Measurements from ENCODE around the gene MTAP. TPM values are rescaled to one million over a fixed set of nuclear protein-coding genes. Genes with fewer than 3 reads are reported as not detected.

Gene MTAP
- polyA plus RNA-seq, 1 donor (not counting 4 experiments of a cell fraction or from before 2014, with no cell fraction given): 48.7 TPM

DNA sequence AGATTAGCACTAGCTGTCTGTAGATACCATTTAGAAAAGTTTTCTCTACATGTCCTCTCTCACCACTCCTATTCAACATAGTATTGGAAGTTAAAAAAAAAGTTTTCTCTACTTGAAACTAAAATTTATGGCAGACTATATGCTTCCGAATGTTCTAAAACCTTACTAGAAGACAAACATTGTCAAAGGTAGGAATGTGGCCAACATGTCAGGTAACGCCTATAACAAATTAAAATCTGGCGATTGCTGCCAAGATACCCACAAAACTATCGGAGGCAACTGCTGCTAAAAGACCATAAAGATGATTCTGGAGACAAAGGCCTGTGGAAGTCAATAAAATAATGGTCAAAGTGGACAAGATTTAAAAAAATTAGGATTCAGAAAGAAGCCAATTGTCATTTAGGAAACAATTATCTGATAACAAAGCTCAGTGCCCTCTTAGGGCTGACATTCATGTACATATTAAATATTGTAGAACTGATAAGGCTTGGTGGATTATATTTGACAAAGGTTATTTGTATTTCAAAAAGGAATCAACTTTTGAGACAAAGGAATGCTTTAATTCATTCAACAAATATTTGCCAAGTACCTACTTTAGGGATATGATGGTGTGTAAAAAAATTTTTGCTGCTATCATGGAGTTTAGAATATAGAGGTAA lies 139.0 kb downstream of the MTAP start:
- Histone ChIP-seq H3K4me2 (ENCODE audit: control insufficient read depth, extremely low read depth, insufficient read depth, low read depth, low read length) (no peak overlapping the region), H3K27me3 (ENCODE audit: control insufficient read depth, extremely low read depth, insufficient read depth, low read length) (no peaks in the 10 kb centered on the region), H3K4me3 (ENCODE audit: control insufficient read depth in 2 of 3, extremely low read depth in 1 of 3, insufficient read depth in 2 of 3, low read depth in 1 of 3, low read length in 3 of 3) (no peak overlapping the region), H4K20me1 (ENCODE audit: control insufficient read depth, extremely low read depth, insufficient read depth, low read length) (no peaks in the 10 kb centered on the region), H3K36me3 (ENCODE audit: control insufficient read depth in 2 of 2, extremely low read depth in 1 of 2, insufficient read depth in 2 of 2, low read length in 2 of 2) (no peaks in the 10 kb centered on the region), H3K9me1 (ENCODE audit: control insufficient read depth, extremely low read depth, insufficient read depth, low read length) (no peaks in the 10 kb centered on the region), H3K9ac (ENCODE audit: control insufficient read depth, extremely low read depth, insufficient read depth, low read length) (no peak overlapping the region), H3K27ac (ENCODE audit: control insufficient read depth, insufficient read depth, low read length) (no peak overlapping the region), H3K79me2 (ENCODE audit: control insufficient read depth, insufficient read depth, low read length) (no peaks in the 10 kb centered on the region), H3K4me1 (ENCODE audit: control insufficient read depth, extremely low read depth, insufficient read depth, low read length) (no peaks in the 10 kb centered on the region), H2AFZ (ENCODE audit: control insufficient read depth, low read length) (no peak overlapping the region), H3K9me3 (ENCODE audit: control insufficient read depth, low read depth, low read length) (no peaks in the 10 kb centered on the region)
- DNase-seq (ENCODE audit: low read depth, low spot score) (no peak), FAIRE-seq (no peak)
- dilution Hi-C loops (cut with MboI; ENCODE audit: extremely low pct_ligation_motif_present, low sequenced_read_pairs): no loop called here
- TF ChIP-seq EZH2 (IDR thresholded peaks at IDR 0.05; ENCODE audit: low read length): no peak
- TF ChIP-seq, protein P1, sequence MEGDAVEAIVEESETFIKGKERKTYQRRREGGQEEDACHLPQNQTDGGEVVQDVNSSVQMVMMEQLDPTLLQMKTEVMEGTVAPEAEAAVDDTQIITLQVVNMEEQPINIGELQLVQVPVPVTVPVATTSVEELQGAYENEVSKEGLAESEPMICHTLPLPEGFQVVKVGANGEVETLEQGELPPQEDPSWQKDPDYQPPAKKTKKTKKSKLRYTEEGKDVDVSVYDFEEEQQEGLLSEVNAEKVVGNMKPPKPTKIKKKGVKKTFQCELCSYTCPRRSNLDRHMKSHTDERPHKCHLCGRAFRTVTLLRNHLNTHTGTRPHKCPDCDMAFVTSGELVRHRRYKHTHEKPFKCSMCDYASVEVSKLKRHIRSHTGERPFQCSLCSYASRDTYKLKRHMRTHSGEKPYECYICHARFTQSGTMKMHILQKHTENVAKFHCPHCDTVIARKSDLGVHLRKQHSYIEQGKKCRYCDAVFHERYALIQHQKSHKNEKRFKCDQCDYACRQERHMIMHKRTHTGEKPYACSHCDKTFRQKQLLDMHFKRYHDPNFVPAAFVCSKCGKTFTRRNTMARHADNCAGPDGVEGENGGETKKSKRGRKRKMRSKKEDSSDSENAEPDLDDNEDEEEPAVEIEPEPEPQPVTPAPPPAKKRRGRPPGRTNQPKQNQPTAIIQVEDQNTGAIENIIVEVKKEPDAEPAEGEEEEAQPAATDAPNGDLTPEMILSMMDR (optimal IDR thresholded peaks at IDR 0.05 in 1 of 3, IDR thresholded peaks at IDR 0.05 in 1 of 3, conservative IDR thresholded peaks at IDR 0.05 in 1 of 3; ENCODE audit: extremely low read depth in 1 of 3, insufficient read depth in 2 of 3, low read length in 3 of 3): no peak

DNA sequence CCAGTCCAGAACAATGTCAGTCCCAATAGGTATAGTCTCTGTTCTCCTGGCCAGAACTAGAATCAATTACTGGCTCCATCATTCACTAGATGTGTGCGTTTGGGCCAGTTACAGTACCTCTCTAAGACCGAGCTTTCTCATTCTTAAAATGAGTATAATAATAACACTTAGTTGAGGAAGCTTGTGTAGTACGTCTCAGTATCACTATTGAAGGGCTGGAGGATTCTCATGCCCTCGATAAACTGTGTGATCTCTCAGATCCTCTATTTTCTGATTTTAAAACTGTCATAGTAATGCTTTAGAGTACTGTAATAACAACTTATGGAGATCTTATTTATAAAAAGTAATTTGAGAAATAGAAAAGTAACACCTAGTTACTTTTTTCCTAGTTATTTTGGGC lies 141.0 kb downstream of the MTAP start:
- no peak overlapping the region for H3K27ac ChIP-seq (ENCODE audit: control insufficient read depth, insufficient read depth, low read length)
- dilution Hi-C loops (cut with MboI; ENCODE audit: extremely low pct_ligation_motif_present, low sequenced_read_pairs): no loop called here

GRCh38 chr9:21945606-21946005 lies 143.2 kb downstream of the MTAP start:
- Histone ChIP-seq H3K27me3 (ENCODE audit: control insufficient read depth, extremely low read depth, insufficient read depth, low read length) (no peaks in the 10 kb centered on the region), H3K4me3 (ENCODE audit: control insufficient read depth in 2 of 3, extremely low read depth in 1 of 3, insufficient read depth in 2 of 3, low read depth in 1 of 3, low read length in 3 of 3) (no peak overlapping the region), H3K27ac (ENCODE audit: control insufficient read depth, insufficient read depth, low read length) (no peak overlapping the region), H2AFZ (ENCODE audit: control insufficient read depth, low read length) (no peak overlapping the region), H4K20me1 (ENCODE audit: control insufficient read depth, extremely low read depth, insufficient read depth, low read length) (no peaks in the 10 kb centered on the region), H3K4me1 (ENCODE audit: control insufficient read depth, extremely low read depth, insufficient read depth, low read length) (no peaks in the 10 kb centered on the region), H3K9me1 (ENCODE audit: control insufficient read depth, extremely low read depth, insufficient read depth, low read length) (no peaks in the 10 kb centered on the region), H3K9me3 (ENCODE audit: control insufficient read depth, low read depth, low read length) (no peaks in the 10 kb centered on the region), H3K4me2 (ENCODE audit: control insufficient read depth, extremely low read depth, insufficient read depth, low read depth, low read length) (no peak overlapping the region), H3K36me3 (ENCODE audit: control insufficient read depth in 2 of 2, extremely low read depth in 1 of 2, insufficient read depth in 2 of 2, low read length in 2 of 2) (no peaks in the 10 kb centered on the region), H3K79me2 (ENCODE audit: control insufficient read depth, insufficient read depth, low read length) (no peaks in the 10 kb centered on the region), H3K9ac (ENCODE audit: control insufficient read depth, extremely low read depth, insufficient read depth, low read length) (no peak overlapping the region)
- FAIRE-seq (no peak), DNase-seq (ENCODE audit: low read depth, low spot score) (no peak)
- TF ChIP-seq, protein P1 (optimal IDR thresholded peaks at IDR 0.05 in 1 of 3, IDR thresholded peaks at IDR 0.05 in 1 of 3, conservative IDR thresholded peaks at IDR 0.05 in 1 of 3; ENCODE audit: extremely low read depth in 1 of 3, insufficient read depth in 2 of 3, low read length in 3 of 3): no peak
- no peak for TF ChIP-seq EZH2 (IDR thresholded peaks at IDR 0.05; ENCODE audit: low read length)
- dilution Hi-C loops (cut with MboI; ENCODE audit: extremely low pct_ligation_motif_present, low sequenced_read_pairs): no loop called here

More for the DNA sequence above, 141.0 kb downstream of the MTAP start:
- no peak for DNase-seq (ENCODE audit: low read depth, low spot score)
- Histone ChIP-seq H3K79me2 (ENCODE audit: control insufficient read depth, insufficient read depth, low read length) (no peaks in the 10 kb centered on the region), H3K9me1 (ENCODE audit: control insufficient read depth, extremely low read depth, insufficient read depth, low read length) (no peaks in the 10 kb centered on the region), H3K9me3 (ENCODE audit: control insufficient read depth, low read depth, low read length) (no peaks in the 10 kb centered on the region), H3K36me3 (ENCODE audit: control insufficient read depth in 2 of 2, extremely low read depth in 1 of 2, insufficient read depth in 2 of 2, low read length in 2 of 2) (no peaks in the 10 kb centered on the region), H3K4me3 (ENCODE audit: control insufficient read depth in 2 of 3, extremely low read depth in 1 of 3, insufficient read depth in 2 of 3, low read depth in 1 of 3, low read length in 3 of 3) (no peak overlapping the region), H3K9ac (ENCODE audit: control insufficient read depth, extremely low read depth, insufficient read depth, low read length) (no peak overlapping the region), H4K20me1 (ENCODE audit: control insufficient read depth, extremely low read depth, insufficient read depth, low read length) (no peaks in the 10 kb centered on the region), H3K27me3 (ENCODE audit: control insufficient read depth, extremely low read depth, insufficient read depth, low read length) (no peaks in the 10 kb centered on the region), H3K4me1 (ENCODE audit: control insufficient read depth, extremely low read depth, insufficient read depth, low read length) (no peaks in the 10 kb centered on the region), H2AFZ (ENCODE audit: control insufficient read depth, low read length) (no peak overlapping the region), H3K4me2 (ENCODE audit: control insufficient read depth, extremely low read depth, insufficient read depth, low read depth, low read length) (no peak overlapping the region)
- no peak for FAIRE-seq
- TF ChIP-seq EZH2 (IDR thresholded peaks at IDR 0.05; ENCODE audit: low read length): no peak
